HG02642 (cell line): ENCODE results near the gene SYT14.
"Not testable (repeated sequence)": the region's sequence is repeated elsewhere in the genome, so short reads cannot be mapped to it uniquely, and the experiment has no call there.

Experiments
- ATAC-seq: cut with Tn5 transposase; IDR thresholded peaks from one replicate; pipeline ENCODE4 v1.9.1; 2021; ENCODE audit warnings: mild to moderate bottlenecking; ENCODE audit not compliant: unreplicated experiment, poor library complexity

The SYT14 gene

DNA sequence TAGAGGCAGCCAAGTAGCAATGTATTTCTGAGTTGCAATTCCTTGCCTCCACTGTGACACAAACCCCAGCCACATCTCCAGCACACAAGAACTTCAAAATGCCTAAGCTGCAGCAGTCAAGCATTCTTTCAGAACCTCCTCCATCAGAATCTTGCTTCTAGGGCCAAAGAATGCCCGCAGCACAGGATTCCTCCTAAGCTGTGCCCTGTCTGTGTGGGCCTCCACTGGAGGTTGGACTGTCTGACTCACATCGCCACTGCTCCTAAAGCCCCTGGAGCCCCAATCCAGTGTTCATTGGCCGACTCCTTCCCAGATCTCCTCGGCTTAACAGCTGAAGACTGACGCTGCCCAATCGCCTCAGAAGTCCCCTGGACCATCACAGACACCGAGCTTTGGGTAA lies 251.4 kb downstream of the SYT14 start:
- ATAC-seq: no peak

DNA sequence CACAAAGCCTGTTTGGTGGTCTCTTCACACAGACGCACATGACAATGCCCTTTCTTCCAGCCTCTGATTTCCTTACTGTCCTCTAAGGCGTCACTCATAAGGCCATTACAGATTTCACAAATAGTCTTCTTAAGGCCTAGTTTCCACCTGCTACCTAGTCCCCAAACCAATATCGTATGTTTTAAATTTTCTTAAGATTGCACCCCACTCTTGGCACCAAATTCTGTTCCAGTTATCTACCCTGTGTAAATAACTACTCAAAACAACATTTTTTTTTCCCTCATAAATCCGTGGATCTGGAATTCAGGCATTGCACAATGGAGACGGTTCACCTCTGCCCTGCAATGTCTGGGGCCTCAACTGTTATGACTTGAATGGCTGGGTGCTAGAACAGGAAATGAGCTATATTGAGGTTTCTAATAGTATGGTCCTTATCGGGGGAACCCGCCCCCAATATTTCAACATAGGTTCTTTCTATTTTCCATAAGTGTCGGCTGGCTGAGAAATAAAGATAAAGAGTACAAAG lies 257.7 kb downstream of the SYT14 start:
- ATAC-seq: no peak

DNA sequence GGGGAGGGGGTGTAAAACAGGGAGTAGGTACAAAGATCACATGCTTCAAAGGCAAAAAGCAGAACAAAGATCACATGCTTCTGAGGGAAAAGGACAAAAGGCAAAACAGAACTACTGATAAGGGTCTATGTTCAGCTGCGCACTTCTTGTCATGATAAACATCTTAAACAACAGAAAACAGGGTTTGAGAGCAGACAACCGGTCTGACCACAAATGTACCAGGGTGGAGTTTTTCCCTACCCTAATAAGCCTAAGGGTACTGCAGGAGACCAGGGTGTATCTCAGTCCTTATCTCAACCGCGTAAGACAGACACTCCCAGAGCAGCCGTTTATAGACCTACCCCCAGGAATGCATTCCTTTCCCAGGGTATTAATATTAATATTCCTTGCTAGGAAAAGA lies 258.2 kb downstream of the SYT14 start:
- ATAC-seq: not testable (repeated sequence)

DNA sequence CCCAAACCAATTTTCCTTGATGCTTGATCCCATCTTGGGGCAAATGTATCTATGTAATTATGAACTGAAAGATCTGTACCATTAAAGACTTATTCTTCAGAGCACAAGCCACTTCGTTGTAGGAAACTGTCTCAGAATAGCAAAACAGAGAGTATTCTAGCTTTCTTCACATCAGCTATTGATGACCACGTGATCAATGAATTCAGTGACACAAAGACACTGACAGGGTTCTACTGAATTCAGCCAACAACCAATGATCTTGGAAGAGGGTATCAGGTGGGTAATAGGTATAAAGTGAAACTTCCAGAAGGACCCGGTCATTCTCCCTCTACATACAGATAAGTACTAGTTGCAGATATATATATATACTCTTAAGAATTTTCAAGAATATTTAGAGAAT lies 260.8 kb downstream of the SYT14 start:
- no peak for ATAC-seq

DNA sequence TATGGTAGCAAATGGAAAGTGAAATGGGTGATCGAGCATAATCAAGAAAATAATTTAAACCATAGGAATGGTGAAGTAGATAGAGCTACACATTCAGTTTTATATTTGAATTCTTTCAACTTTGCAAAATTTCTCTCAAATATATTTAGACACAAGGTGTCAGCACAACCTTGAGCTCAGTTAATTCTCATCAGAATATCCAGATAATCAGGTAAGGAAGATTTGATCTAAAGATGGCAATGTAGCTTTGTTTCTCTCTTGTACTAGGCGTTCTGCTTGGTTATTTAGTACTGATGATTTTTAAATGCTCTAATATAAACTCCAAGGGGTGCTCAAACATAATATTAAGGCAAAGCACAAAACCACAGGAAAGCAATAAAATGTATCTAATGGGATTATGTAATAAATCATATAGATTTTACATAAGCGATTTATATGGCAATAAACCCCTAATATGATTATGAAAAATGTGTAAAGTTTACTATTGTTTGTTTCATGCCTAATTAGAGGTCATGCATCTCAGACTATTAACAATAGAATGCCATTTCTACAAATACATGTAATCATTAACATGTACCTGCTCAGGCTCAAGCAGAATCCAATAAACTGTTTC lies 262.2 kb downstream of the SYT14 start:
- no peak for ATAC-seq

DNA sequence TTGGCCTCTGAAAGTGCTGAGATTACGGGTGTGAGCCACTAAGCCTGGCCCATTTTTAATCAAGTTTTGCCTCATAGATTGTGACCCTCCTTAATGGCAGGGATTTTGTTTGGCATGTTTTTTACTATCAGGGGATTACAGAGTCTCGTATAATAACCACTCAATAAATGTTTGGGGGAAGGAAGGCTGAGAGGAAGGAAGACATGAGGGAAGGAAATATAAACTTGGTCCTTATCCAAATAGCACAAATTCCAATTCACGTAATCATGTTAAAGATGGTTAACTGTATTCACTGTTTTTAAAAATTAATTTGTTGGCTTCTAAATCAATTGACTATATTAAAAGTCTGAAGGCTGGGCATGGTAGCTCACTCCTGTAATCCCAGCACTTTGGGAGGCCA lies 263.7 kb downstream of the SYT14 start:
- ATAC-seq: no peak

DNA sequence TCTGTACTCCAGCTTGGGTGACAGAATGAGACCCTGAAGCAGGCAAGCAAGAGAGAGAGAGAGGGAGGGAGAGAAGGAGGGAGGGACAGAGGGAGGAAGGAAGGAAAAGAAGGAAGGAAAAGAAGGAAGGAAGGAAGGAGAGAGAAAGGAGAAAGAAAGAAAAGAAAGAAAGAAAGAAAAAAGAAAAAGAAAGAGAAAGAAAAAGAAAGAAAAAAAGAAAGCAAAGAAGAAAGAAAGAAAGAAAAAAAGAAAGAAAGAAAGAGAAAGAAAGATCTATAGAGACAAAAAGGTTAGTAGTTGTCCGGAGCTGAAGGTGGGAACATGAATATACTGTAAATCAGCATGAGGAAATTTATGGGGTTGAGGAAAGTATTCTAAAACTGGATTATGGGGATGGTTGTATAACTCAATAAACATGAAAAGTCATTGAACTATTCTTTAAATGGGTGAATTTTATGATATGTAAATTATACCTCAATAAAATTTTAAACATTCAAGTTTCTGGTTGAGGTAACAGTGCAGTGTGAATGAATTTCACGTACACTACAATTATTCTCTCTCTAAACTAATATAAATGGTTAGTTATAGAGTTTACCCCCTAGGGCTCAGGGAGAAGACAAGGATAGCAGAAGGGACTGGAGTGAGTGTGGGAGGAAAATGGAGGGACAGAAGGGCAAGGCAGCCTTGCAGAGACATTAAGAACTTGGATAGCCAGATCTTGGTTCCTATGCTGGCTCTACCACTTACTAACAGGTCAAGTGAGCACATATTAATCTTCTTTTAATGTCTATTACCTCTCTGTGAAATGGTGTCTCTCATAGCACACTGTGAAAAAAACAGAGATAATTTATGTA lies 269.8 kb downstream of the SYT14 start:
- no peak for ATAC-seq

DNA sequence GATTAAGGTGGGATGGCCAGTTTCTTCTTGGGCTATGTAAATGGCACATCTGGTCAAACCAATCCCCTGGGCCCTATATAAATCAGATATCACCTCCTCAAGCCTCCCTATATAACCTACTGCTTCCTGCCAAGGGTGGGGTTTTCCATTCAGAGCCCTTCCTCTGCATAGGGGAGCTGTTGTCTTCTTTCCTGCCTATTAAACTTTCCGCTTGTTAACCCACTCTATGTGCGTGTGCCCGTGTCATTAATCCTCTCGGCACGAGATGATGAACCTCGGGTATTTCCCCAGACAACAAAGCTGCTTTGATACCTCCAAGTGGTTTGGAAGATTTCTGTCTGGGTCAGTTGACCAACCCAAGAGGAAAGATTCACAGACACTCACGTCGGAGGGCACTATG lies 275.3 kb downstream of the SYT14 start:
- no peak for ATAC-seq

DNA sequence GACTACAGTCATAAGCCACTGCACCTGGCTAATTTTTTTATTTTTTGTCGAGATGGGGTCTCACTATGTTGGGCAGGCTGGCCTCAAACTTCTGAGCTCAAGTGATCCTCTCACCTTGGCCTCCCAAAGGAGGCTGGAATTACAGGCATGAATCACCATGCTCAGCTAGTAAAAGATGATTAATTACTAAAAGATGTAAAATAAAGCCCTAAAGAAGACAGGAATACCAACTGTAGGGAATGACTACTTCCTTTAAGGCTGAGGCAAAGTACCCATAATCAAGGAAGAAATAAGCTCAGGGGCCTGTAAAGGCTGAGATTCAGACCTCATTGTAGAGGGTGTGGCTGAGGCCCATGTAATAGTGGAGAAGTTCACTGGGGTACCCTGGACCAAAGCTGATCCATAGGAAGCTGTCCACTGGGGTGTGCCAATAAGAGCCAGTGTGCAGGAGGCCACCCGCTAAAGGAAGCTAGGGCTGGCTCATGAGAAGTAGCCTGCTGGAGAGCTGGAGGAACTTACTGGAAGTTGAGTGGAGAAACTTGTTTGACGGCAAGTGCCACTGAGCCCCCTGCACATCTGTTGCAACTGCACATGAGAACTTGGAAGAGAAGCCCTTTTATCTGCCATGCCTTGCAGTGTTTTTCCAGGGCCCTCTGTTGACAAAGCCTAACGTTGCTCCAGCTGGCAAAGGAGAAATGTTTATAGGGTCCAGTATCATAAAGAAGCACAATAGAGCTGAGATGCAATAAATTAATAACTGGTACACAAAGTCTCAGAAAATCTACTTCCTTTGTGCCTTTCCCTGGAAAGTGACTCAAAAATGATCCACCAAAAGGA lies 276.8 kb downstream of the SYT14 start:
- ATAC-seq: no peak

DNA sequence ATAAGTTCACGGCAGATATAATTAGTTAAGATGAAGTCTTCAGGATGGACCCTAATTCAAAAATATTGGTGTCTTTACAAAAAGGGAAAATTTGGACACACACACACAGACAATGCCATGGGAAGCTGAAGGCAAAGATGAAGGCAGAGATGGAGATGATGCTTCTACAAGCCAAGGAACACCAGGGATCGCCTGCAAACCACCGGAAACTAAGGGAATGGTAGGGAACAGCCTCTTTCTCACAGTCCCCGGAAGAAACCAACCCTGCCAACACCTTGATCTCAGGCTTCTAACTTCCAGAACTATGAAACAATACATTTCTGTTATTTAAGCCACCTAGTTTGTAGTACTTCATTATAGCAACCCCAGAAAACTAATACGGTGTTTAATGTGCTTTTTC lies 279.5 kb downstream of the SYT14 start:
- no peak for ATAC-seq

DNA sequence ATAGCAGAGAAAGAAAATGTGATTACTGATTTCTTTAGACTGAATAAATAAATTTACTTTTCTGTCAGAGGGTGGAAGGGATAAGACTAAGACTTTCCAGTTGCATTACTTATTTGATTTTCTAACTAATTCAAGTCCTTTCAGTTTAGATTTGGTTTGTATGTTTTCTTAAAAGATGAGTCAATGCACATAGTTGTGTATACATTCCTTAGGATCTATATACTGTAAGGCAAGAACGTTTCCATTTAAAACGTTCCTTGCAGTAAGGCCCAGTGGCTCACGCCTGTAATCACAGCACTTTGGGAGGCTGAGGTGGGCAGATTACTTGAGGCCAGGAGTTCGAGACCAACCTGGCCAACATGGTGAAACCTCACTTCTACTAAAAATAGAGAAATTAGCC lies 280.0 kb downstream of the SYT14 start:
- no peak for ATAC-seq
